Measurements from ENCODE around the gene DTX1. TPM values are rescaled to one million over a fixed set of nuclear protein-coding genes. Genes with fewer than 3 reads are reported as not detected.

The DTX1 gene
- total RNA-seq, 1 donor from 2014 or later = 8.1 TPM

DNA sequence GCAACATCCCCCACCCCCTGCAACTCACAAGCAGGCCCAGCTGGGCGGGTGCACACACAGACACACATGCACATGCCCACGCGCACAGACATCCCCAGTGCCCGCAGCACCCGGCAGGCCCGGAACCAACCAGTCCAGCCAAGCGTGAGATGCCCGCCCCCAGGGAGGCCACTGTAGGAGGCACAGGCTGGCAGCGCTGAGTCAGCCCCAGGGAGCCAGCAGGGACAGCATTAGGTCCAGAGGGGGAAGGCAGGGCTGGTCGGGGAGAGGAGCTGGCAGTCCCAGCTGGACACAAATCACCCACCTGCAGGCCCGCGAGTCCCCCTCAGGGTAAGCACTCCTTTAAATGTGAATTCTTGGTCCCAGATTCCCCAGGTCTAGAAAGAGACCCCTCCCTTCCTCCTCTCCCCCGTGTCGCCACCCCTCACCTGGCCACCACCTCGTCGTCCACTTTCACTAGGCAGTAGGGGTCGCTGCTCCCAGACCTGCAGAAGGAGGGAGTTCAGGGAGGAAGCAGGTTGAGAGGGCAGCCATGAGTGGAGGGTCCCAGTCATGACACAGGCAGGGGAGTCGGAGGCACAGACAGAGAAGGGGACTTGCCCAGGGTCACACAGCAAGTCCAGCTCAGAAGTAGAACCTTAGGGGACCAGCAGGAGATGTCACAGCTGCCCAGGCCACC lies 74.1 kb downstream of the DTX1 start:
- no peaks in the 10 kb centered on the region for H3K36me3 Mint-ChIP-seq (ENCODE audit: low read depth)
- DNase-seq (ENCODE audit: low read depth, low spot score) = no peak

DNA sequence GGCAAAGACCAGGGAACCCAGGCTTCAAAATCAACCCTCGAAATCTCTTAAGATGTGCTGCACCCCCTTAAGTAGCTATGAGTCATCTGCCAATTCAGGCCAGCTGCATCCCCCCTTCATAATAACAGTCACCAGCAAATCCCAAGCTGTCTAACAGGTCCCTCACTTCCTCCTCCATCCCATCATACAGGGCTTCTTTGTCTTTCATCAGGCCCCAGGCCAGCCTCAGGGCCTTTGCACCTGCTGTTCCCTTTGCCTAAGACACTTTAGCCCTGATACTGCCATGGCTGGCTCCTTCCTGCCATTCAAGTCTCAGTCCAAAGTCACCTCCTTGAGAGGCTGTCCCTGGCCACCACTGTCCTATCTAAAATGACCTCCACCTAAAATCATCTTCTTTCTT lies 75.0 kb downstream of the DTX1 start:
- Mint-ChIP-seq H3K4me3 (no peak overlapping the region), H3K36me3 (ENCODE audit: low read depth) (no peaks in the 10 kb centered on the region), H3K9me3 (no peaks in the 10 kb centered on the region), H3K4me1 (no peaks in the 10 kb centered on the region), H3K27ac (ENCODE audit: unreplicated experiment) (no peak overlapping the region), H3K27me3 (ENCODE audit: low read depth) (peaks cover 74% of the 10 kb centered on the region)
- DNase-seq (ENCODE audit: low read depth, low spot score) = no peak
- TF ChIP-seq, protein P1, sequence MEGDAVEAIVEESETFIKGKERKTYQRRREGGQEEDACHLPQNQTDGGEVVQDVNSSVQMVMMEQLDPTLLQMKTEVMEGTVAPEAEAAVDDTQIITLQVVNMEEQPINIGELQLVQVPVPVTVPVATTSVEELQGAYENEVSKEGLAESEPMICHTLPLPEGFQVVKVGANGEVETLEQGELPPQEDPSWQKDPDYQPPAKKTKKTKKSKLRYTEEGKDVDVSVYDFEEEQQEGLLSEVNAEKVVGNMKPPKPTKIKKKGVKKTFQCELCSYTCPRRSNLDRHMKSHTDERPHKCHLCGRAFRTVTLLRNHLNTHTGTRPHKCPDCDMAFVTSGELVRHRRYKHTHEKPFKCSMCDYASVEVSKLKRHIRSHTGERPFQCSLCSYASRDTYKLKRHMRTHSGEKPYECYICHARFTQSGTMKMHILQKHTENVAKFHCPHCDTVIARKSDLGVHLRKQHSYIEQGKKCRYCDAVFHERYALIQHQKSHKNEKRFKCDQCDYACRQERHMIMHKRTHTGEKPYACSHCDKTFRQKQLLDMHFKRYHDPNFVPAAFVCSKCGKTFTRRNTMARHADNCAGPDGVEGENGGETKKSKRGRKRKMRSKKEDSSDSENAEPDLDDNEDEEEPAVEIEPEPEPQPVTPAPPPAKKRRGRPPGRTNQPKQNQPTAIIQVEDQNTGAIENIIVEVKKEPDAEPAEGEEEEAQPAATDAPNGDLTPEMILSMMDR (conservative IDR thresholded peaks at IDR 0.05) = no peak

More for the DNA sequence above, 74.1 kb downstream of the DTX1 start:
- H3K27ac Mint-ChIP-seq (ENCODE audit: unreplicated experiment) = no peak overlapping the region
- H3K4me1 Mint-ChIP-seq = no peaks in the 10 kb centered on the region
- no peaks in the 10 kb centered on the region for H3K9me3 Mint-ChIP-seq
- TF ChIP-seq, protein P1 (conservative IDR thresholded peaks at IDR 0.05) = no peak
- H3K27me3 Mint-ChIP-seq (ENCODE audit: low read depth) = peaks cover 66% of the 10 kb centered on the region
- no peak overlapping the region for H3K4me3 Mint-ChIP-seq

- no peak for DNase-seq (ENCODE audit: low read depth, low spot score)
- Mint-ChIP-seq H3K4me3 (no peak overlapping the region), H3K36me3 (ENCODE audit: low read depth) (no peaks in the 10 kb centered on the region), H3K27ac (ENCODE audit: unreplicated experiment) (no peak overlapping the region), H3K27me3 (ENCODE audit: low read depth) (peaks cover 75% of the 10 kb centered on the region), H3K9me3 (no peaks in the 10 kb centered on the region), H3K4me1 (no peaks in the 10 kb centered on the region)
- TF ChIP-seq, protein P1 (conservative IDR thresholded peaks at IDR 0.05) = no peak
Measured at GRCh38 chr12:113133036-113133435, 76.5 kb downstream of the DTX1 start.

DNA sequence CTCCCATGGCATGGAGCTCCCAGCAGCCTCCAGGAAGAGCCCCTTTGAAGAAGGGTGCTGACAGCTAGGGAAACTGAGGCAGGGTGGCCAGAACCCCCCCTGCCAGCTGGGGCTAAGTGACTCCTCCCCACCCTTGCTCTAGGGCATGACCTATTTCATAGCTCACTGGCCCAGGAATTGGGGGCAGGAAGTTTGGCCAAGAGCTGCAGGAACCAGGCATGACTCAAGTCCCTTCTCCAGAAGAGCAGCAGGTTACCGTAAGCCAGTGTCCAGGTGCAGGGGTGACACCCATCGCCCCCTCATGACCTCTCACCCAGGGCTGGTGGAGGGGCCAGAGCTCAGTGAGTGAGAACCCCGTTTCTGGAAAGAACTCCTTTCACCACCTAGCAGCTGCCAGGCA lies 77.1 kb downstream of the DTX1 start:
- Mint-ChIP-seq H3K4me3 (no peak overlapping the region), H3K27me3 (ENCODE audit: low read depth) (peaks cover 74% of the 10 kb centered on the region), H3K4me1 (no peaks in the 10 kb centered on the region), H3K36me3 (ENCODE audit: low read depth) (no peaks in the 10 kb centered on the region), H3K9me3 (no peaks in the 10 kb centered on the region), H3K27ac (ENCODE audit: unreplicated experiment) (no peak overlapping the region)
- TF ChIP-seq, protein P1 (conservative IDR thresholded peaks at IDR 0.05) = no peak
- no peak for DNase-seq (ENCODE audit: low read depth, low spot score)

- peaks cover 72% of the 10 kb centered on the region for H3K27me3 Mint-ChIP-seq (ENCODE audit: low read depth)
- no peak for DNase-seq (ENCODE audit: low read depth, low spot score)
Measured at GRCh38 chr12:113134071-113134470, 77.5 kb downstream of the DTX1 start.

More at GRCh38 chr12:113134071-113134470, 77.5 kb downstream of the DTX1 start:
- H3K4me3 Mint-ChIP-seq = no peak overlapping the region
- no peaks in the 10 kb centered on the region for H3K4me1 Mint-ChIP-seq
- no peaks in the 10 kb centered on the region for H3K9me3 Mint-ChIP-seq
- H3K36me3 Mint-ChIP-seq (ENCODE audit: low read depth) = no peaks in the 10 kb centered on the region
- TF ChIP-seq, protein P1 (conservative IDR thresholded peaks at IDR 0.05) = no peak
- no peak overlapping the region for H3K27ac Mint-ChIP-seq (ENCODE audit: unreplicated experiment)

Measured in neural crest cell (in vitro differentiated cells).